Hematopoietic multipotent progenitor cell (in vitro differentiated cells): ENCODE measurements around the gene ATP13A3. TPM values are rescaled to one million over a fixed set of nuclear protein-coding genes. Genes with fewer than 3 reads are reported as not detected.
"Not testable (repeated sequence)": the region's sequence is repeated elsewhere in the genome, so short reads cannot be mapped to it uniquely, and the experiment has no call there.

ENCODE experiments used
- DNase-seq, 3 donors: peaks; one replicate each; pipeline ENCODE4 v3.0.0-alpha.2; 2011 to 2015; ENCODE audit warnings: low read depth in 2 of 3, low spot score in 2 of 3
- total RNA-seq: library from RNA; depleted of rRNA; stranded (reverse); fragments of >200 nt; gene quantifications from one replicate; pipeline ENCODE4 v1.2.3, GENCODE V29; 2012

Gene ATP13A3
- total RNA-seq = 19.4 TPM

DNA sequence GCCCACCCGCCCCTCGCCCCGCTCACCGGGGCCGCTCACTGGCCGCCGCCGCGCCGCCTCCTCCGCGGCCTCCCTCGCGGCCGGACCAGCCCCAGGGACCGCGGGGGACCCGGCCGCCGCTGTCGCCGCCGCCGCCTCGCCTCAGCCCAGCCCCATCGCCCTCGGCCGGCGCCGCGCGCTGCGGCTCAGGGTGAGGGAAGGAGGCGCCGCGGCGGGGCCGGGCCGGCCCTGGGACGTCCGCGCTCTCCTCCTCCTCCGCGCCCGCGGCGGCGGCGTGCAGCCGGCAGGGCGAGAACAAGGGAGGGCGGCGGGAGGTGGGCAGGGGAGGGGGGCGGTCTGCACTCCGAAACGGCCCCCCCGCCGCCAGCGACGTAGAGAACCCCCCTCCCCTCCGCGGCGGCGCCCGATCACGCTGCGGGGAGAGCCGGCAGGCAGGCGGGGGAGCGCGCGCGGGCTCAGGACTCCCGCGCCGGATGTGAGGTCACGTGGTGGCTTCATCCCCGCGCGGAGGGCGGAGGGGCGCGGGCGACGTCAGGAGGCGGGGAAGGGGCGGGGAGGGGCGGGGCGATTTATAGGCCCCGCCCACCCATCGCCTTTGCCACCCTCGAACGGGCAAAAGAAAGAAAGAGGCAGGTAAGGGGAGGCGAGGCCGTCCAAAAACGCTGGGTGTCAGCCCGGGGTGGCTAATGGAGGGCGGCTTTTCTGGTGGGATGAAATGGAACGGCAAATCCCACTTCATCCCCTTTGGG is at the start of gene ATP13A3:
TSS of gene ATP13A3 (minus strand) at position 463 of the 749 bp plus-strand sequence. CDS start 24,812 bp downstream, outside the sequence.
- DNase-seq = peak; percentile 89 to 94 (median 89)

DNA sequence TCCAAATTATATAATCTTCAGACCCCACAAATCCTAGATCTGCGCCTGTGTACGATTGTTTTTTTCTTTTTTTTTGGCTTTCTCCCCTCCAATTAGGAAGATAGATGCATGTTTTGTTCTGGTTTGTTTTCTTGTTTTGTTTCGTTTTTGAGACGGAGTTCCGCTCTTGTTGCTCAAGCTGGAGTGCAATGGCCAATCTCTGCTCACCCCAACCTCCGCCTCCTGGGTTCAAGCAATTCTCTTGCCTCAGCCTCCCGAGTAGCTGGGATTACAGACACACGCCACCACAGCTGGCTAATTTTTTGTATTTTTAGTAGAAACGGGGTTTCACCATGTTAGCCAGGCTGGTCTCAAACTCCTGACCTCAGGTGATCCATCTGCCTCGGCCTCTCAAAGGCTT is 48.4 kb upstream of the ATP13A3 start:
- DNase-seq = not testable (repeated sequence)

- no peak for DNase-seq
Observed at GRCh38 chr3:194534243-194534642, 47.4 kb upstream of the ATP13A3 start.

DNA sequence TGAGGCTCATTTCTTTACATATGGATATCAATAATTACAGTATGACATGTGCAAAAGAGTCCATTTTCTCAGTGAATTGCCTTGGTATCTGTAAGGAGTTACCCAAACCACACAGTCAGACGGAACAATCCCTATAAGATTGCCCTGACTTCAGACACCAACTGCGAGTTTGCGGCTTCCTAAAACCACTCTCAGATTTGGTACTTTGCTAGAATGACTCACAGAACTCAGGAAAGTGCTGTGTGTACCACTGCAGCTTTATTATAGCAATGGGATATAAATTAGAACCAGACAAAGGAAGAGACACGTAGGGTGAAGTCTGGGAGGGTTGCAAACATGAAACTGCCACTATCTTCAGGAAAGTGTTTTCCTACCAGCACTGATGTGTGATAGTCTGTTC is 45.8 kb upstream of the ATP13A3 start:
- DNase-seq = no peak

- no peak for DNase-seq
Observed at GRCh38 chr3:194527726-194528125, 40.9 kb upstream of the ATP13A3 start.

- no peak for DNase-seq
Observed at GRCh38 chr3:194526164-194526563, 39.4 kb upstream of the ATP13A3 start.

DNA sequence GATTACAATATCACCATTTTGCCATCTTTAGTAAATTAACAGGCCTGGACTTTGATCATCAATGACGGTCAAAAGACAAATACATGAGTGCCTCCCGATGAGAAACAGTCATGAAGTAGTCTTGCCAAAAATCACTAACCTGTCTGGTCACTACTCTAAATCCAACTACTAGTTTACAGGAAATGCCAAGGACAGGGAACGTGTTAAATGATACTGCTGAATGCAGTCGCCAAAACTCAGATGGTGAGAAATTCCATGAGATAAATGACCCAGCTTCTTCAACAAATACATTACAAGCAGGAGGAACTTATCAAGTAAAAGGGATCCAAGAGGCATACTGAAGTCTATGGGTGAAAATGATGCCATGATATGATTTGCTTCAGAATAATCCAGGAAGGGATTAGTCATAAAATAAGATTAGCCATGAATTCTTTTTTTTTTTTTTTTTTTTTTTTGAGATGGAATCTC is 35.8 kb upstream of the ATP13A3 start:
- DNase-seq = no peak

GRCh38 chr3:194521510-194522260 is 34.9 kb upstream of the ATP13A3 start:
- no peak for DNase-seq

DNA sequence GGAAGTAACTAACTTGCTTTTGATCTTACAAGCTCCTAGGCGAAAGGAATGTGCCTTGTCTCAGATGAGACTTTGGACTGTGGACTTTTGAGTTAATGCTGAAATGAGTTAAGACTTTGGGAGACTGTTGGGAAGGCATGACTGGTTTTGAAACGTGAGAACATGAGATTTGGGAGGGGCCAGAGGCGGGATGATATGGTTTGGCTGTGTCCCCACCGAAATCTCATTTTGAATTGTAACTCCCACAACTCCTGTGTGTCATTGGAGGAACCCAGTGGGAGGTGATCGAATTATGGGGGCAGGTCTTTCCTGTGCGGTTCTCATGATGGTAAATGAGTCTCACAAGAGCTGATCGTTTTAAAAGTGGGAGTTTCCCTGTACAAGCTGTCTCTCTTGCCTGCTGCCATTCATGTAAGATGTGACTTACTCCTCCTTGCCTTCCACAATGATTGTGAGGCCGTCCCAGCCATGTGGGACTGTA is 33.9 kb upstream of the ATP13A3 start:
- DNase-seq = not testable (repeated sequence)

DNA sequence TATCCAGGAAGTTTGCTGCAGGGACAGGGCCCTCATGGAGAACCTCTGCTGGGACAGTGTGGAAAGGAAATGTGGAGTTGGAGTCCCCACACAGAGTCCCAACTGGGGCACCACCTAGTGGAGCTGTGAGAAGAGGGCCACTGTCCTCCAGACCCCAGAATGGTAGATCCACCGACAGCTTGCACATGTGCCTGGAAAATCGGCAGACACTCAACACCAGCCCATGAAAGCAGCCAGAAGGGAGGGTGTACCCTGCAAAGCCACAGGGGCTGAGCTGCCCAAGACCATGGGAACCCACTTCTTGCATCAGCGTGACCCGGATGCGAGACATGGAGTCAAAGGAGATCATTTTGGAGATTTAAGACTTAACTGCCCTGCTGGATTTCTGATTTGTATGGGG is 33.4 kb upstream of the ATP13A3 start:
- not testable (repeated sequence) for DNase-seq

GRCh38 chr3:194518652-194519051 is 31.9 kb upstream of the ATP13A3 start:
- DNase-seq = no peak

DNA sequence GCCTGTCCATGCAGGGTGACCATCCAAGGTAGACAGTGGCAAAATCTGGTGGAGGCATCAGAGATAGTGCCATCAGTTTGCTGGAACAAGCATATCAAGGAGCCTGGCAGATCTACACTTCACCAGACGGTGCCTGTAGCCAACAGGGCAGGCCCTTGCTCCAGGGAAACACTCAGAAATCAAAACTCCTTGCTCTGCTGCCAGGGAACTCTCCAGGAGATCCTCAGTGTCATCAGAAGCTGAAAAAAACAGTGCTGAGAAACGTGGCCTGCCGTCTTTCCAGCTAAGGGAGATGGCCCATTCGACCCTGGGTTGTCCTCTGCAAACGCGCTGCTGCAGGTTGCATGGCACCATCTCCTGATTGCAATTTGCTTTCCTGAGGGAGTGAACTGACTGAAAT is 30.5 kb upstream of the ATP13A3 start:
- DNase-seq = no peak

- no peak for DNase-seq
Observed at GRCh38 chr3:194514626-194515025, 27.8 kb upstream of the ATP13A3 start.

DNA sequence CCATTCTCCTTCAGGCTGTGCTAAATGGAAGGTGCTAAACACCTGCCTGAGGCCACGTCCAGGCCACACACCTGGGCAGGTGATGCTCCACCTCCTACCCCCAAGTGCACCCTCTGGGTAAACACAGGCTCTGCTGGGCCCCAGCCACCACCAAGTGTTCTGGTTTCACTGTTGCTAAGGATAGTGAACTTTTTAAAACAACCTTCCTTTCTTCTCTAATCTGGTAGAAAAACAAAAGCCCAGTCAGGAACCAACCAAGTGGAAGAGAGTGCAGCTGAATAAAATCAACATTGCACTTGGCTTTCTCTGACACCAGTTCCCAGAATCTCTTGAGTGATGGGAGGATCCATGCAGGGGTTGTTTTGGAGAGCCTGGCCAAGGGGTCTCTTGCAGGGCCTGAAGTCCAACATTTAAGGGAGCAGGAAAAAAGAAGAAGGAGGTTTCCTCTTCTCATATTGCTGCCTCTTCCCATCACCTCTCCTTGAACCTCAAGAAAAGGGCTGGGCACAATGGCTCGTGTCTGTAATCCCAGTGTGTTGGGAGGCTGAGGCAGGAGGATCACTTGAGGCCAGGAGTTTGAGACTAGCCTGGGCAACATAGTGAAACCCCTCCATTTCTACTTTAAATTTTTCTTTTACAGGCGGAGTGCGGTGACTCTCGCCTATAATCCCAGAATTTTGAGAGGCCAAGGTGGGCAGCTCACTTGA is 26.2 kb upstream of the ATP13A3 start:
- no peak for DNase-seq

DNA sequence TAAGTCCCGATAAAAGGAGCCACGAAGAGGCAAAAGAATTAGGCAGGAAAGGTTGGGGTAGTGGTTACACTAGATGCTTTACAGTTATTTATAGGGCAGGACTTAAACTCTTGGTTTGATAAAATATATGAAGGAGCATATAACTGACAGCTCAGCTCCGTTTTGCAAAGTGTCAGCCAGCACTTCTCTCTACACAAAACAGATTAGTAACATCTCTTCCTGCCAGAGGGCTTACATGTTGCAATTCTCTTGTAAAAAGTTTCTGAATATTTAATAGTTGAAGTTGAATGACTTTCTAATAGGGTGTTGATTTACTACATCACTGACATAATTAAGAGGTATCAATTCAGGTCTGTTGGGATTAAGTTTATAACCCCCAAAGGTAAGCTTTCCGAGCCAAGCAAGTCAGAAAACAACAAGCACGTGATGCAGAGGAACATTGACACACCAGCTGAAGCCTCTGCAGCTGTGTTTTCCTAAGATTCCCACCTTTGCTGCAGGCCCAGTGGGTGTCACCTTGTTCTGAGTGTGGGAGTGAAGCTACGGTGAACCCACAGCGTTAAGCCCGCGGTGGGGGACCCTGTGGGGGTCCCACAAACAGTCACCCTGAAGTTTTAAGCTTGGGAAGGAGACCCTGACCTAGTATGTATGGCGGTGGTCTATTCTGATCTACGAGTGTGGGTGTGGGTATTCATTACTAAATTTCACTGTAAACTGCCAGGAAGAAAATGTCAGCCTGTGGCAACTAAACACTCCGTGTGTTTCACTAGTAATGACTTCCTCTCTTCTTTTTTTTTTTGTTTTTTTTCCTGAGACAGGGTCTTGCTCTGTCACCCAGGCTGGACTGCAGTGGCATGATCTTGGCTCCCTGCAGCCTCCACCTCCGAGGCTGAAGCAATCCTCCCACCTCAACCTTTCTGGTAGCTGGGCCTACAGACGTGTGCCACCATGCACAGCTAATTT is 22.0 kb upstream of the ATP13A3 start:
- DNase-seq = no peak

DNA sequence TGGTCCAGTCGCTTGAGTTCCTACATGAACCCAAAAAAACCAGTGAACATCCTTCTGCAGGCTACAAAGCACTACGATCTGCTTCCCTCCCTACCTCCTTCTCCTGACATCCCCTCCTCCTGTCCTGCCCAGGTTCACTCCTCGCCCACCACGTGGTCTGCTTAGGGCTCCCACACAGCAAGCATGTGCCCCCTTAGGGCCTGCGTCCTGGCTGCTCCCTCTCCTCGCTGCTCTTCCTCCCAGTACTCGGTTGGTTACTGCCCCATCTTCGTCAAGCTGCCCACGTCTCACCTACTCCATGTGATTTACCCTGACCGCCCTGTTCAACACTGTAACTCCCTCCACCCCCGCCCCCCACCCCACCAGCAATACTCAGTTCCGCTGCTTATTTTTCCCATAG is 20.8 kb upstream of the ATP13A3 start:
- DNase-seq = no peak

GRCh38 chr3:194505791-194506415 is 19.1 kb upstream of the ATP13A3 start:
- no peak for DNase-seq

GRCh38 chr3:194504861-194505260 is 18.1 kb upstream of the ATP13A3 start:
- no peak for DNase-seq

GRCh38 chr3:194504146-194504545 is 17.3 kb upstream of the ATP13A3 start:
- DNase-seq = no peak
